GM18909 (cell line): Measurements from ENCODE around the gene PLP2.
"Not testable (repeated sequence)": the region's sequence is repeated elsewhere in the genome, so short reads cannot be mapped to it uniquely, and the experiment has no call there.

ENCODE experiments used
- ATAC-seq: cut with Tn5 transposase; IDR thresholded peaks from one replicate; pipeline ENCODE4 v1.9.1; 2021; ENCODE audit warnings: mild to moderate bottlenecking; ENCODE audit not compliant: unreplicated experiment, poor library complexity

Gene PLP2

DNA sequence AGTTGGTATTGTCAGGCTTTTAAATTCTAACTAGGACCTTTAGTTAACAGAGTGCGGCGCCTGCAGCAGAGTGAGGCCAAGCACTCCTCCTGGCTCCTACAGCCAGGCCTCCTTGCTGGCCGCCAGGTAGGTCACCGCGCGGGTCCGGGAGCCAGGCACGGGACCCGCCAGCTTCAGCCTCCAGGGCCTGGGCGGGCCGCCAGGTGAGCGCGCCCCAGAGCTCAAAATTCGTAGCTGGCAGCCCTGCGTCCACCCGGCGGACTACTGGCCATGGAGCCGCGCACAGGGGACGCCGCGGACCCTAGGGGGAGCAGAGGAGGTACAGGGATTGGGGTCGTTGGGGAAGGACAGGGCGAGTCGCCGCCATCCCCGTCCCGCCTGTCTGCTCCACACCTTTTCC, 9.1 kb upstream of the PLP2 start, which contains the start of gene MAGIX:
MAGIX (plus strand) TSS at position 139 of the 400 bp plus-strand sequence; CDS start at position 271, 132 bp downstream.
- no peak for ATAC-seq

DNA sequence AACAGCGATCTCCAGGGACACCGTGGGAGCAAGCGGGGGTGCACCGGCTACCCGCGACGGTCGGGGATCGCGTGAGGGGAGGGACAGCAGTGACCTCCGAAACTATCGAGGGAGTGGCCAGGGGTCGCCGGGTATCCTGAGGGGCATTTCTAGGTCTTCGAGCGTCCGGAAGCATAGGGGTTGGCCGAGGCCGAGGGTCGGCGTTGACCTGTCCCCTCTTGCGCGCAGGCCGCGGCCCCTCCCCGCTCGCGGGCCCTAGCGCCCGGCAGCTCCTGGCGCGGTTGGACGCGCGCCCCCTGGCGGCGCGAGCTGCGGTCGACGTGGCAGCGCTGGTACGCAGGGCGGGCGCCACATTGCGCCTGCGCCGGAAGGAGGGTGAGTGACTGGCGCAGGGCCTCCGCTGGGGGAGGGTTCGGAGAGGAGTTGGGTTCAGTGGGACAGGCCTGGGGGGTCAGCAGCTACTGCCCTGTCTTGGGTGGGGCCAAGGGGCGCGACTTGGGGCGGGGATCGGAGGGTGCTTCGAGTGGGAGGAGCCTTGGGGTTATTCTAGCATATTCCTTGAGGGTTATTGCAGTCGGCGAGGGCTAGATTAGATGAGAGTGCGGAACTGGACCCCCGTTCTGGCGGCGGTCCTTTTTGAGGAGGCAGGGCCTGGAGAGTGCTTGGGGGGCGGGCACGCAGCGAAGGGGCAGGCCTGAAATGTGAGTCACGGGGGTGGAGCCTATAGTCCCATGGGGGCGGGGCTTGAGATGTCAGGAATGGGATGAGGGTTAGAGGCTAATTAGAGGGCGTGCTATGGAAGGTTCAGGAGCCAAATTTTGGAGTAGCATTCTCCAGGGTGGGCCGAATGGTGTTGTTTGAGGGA, 7.9 kb upstream of the PLP2 start:
- peak; percentile 51 for ATAC-seq

DNA sequence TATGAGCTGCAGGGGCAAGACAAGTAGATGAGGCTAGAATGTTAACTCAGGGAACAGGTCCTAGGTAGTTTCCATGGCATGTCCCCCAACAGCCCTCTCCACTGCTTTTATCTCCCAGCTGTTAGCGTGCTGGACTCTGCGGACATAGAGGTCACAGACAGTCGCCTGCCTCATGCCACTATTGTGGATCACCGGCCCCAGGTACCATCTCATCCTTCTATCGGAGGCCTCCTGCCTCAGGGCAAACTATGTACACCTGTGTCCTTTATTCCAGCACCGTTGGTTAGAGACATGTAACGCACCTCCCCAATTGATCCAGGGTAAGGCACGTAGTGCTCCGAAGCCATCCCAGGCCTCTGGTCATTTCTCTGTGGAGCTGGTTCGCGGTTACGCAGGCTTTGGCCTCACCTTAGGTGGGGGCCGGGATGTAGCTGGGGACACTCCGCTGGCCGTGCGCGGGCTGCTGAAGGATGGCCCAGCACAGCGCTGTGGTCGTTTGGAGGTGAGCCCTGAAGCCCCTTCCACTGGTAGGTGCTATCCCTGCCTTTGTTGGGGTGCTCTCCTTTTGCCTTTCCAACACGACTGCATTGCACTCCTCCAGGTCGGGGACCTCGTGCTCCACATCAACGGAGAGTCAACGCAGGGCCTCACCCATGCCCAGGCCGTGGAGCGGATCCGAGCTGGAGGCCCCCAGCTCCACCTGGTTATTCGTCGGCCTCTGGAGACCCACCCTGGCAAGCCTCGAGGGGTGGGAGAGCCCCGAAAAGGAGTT, 6.9 kb upstream of the PLP2 start:
- no peak for ATAC-seq

DNA sequence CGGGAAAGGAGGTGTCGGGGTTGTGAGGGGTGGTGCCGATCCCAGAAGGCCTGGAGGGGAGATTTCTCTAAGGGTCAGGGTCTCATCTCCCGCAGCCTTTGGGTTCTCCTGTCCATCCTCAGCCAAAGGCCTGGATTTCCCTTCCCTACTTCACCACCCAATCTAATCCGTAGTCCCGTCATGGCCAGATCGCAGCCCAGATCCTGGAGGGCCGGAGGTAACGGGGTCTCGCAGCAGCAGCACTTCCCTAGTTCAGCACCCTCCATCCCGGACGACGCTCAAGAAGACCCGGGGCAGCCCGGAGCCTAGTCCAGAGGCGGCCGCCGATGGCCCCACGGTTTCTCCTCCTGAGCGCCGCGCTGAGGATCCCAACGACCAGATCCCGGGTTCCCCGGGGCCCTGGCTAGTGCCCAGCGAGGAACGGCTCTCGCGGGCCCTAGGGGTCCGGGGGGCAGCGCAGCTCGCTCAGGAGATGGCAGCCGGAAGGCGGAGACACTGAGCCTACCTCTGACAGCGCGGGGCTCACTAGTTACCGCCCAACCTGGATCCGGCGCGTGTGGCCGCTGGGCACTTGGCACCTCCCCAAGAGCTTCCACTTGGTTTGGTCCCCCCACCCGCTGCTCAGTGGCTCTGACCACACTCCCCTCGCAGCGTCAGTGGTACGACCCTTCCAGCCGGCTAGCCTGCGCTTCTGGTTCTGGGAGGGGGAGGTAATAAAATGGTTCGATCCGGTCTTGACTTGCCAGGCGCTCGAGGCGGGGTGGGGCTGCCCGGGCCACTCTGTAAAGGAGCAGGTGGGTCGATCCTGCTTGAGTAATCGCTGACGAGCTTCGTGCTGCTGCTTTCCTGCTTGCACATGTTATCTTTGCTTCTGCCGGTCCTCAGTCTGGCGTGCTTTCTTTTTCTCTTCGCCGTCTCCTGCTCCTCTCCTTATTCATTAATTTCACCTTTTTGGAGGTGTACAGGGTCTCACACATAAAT, 5.5 kb upstream of the PLP2 start:
- ATAC-seq = peak; percentile 43

DNA sequence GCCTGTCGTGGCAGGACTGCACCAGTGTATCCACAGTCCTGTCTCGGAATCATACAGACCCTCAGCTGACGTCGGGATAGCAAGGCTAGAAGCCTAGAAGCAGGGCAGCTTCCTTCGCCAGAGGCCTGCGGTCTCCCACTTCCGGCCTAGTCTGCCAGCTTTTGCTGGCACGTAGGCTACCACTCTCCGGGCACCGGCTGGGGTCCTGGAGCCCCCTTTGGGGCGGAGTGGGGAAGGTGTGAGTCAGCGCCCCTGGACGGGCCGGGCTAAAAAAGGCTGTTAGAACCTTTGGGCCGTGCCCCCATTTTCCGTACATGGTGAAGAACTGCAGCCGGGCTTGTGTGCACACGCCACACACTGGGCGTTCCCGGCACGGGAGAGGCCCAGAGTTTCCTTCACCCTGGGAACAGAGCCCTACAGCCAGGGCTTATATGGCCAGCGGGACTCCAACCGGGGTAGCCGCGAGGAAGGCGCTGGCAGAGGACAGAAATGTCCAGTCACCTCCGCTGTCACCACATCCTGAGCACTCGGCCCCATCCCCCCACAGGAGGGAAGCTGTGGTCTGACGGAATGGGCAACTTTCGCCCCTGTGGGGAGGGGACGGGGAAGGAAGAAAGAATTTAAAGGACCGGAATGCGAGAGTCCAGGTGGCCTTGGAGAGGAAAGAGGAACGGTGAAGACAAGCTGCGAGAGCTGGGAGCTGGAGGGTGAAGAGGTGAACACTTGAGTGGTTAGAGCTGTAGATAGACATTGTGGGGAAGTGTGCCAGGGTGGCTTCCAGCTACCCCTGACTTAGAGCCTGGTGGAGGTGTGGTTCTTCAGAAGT, 4.6 kb upstream of the PLP2 start:
- peak; percentile 29 for ATAC-seq

DNA sequence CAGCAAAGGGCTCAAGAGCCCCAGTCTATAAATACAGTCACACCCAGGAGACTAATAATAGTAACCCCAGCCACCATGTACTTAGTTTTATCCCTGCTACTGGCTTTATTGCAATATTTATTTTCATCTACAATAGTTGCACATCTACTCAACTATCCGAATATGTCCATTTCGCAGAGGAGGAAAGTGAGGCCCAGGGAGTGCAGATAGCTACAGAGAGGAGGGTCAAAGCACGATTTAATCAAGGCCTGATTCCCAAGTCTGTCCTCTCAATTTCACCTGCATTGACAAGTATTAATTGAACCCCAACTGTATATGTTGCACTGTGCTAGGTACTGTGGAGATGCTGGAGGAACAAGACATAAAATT, 4.0 kb upstream of the PLP2 start:
- ATAC-seq = no peak

DNA sequence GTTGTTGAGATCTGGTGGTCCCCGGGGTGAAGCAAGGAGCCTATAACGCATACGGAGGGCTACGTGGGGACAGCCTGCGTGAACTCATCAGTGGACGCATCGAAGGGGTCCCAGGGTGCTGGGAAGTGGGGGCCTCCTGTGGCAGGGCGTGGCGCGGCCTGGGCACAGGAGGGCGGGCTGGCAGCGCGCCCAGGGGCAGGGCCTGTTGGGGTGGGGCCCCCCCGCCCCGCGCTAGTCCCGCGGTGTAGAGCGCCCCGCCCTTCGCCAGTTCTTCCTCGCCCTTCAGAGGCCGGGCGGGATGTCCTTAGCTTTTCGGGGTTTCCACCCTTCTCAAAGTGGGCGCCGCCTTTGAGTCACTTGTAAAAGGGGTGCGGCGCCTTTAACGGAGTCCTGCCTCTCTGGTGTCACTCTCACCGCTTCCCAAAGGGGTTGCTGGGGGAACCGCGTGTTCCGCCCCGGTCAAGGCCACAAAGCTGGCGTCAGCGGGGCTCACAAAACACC, 632 bp downstream of the PLP2 start:
- ATAC-seq = peak; percentile 69

DNA sequence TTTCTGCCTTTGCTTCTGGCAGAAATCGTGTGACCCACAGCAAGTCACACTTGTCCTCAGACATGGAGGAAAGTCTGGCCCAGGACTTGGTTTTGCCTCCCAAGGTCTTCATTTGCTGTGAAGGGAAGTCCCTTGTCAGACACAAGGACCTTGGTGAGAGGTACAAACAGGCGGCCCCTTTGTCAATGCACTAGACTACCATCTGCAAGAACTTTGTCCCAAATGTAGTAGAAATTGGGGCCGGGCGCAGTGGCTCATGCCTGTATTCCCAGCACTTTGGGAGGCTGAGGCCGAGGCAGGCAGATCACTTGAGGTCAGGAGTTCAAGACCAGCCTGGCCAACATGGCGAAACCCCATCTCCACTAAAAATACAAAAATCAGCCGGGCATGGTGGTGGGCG, 1.8 kb downstream of the PLP2 start:
- ATAC-seq = not testable (repeated sequence)

DNA sequence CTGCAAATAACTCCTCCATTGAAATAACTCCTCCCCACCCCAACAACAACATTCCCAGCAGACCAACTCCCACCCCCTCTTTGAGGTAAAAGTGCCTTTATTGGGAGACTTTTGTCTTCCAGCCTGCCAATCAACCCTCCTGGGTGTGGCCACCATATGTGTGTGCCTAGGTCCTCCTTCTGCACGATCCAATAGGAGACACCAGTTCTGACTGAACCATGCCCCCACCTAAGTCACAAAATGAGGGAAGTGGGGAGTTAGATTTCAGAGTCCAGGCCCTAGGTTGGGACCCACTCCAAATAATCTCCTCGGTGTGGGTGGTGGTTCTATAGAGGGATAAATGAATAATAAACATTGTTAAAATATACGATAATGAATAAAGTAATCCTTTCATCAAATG, 3.0 kb downstream of the PLP2 start:
- no peak for ATAC-seq

DNA sequence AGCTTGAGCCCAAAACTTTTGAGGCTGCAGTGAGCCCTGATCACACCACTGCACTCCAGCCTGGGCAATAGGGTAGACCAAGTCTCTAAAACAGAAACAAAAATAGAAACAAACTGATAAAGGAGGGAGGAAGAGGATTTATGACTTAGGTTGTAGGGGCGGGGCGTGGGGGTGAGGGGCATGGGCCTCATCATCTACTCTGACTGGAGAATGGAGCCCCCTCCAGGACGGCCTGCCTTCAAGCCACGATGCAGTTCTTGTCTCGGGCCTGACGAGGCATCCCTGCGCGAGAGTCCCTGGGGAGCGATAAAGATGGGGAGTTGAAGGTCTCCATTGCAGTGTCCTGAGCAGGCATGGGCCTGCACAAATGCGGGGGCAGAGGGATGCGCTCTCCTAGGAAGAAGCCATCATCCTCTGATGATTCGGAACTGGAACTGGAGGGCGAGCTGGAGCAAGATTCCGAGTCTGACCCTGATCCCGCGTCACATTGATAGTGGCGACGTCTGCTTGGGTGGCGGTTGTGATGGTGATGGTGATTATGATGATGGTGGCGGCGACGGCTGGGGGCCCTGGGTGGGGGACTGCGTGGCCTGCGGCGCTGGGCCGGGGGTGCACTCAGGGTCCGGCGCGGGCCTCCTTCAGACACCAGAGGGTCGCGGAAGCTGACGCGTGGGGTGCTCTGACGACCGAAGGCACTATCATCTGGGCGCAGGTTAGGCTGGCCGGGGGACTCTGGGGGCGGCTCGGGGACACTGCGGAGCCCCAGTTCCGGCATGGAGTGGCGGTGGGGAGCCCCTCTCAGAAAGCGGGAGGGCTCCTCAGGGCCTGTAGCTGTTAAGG, 4.0 kb downstream of the PLP2 start:
- no peak for ATAC-seq

DNA sequence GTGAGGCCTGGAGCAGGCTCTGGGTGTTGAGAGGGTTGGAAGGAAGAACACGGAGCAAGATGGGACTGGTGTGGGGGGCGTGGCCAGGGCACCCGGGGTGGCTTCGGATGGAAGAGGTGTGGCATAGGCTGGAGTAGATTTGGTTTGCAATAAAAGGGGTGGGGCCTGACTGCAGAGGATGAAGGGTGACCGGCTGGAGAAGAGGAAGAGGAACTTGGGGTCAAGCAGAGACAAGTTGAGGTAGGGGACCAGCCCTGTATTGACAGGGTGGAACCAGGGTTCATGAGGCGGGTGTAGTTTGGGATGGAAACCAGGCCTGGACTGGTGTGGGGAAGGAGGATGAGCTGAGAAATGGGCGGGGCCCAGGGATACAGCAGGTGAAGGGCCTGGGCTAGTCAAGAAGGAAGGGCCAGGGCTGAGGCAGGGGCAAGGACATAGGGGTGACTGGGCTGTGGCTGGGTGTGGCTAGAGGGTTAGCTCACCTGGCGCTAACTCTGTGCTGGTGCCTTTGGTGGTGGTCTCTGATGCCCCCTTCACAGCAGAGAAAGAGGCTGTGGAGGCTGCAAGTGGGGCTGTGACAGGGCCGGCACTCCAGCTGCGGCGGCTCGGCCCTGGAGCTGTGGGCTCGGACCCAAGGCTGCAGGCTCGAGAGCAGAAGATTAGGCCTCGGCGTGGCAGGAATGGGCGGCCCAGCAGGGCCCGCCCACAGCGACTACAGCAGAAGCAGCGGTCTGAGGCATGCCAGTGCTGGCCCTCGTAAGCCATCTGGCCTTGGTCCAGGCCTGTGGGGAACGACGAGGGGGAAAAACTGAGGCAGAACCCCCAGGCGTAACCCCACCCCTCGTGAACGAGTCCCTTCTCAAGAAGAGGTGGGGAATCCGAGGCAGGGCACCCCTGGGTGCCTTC, 5.0 kb downstream of the PLP2 start:
- ATAC-seq = no peak

DNA sequence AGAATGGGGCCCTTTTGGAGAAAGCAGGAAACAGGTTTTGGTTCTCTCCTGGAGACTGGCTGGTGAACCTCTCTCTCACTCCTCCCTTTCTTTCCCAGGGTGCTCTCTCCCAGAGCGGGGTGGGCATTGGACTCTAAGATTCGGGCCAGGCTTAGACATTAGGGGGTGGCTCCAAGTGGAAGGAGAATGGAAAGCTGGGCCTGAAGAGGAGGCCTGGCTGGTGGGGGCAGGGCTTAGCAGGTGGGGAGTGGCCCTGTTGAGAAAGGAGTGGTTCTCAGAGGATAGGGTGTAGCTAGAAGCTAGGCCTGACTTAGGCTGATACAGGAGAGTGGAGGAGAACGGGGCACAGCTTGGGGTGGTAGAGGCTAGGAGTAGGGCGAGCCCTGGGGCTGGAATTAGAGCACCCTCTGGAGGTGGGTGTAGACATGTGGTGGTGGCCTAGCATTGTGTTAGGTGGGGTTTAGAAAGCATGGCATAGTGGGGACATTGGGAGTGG, 5.7 kb downstream of the PLP2 start:
- ATAC-seq = no peak

DNA sequence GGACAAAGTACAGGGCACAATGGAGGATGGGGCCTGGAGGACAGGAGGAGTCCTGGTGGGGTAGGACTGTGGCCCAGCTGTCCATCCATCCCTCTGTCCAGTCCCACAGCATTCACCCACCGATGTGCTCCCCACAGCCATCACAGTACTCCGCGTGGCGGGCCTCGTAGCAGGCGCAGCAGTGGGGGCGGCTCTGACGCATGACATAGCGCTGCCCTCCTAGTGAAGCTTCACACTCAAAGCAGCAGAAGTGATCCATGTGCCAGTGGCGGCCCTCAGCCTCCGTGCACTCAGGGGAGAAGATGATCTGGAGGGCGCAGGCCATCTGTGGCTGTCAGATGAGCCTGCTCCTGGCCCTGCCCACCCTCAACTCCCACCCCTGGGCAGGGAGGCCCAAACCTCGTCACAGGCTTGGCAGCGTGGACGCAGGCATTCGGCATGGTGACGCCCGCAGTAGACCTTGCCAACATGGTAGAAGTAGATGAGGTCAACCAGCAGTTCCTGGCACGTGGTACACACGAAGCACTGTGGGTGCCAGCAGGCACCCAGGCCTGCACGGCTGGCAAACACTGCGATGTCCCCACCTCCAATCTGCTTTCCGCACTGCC, 6.3 kb downstream of the PLP2 start:
- ATAC-seq = no peak

DNA sequence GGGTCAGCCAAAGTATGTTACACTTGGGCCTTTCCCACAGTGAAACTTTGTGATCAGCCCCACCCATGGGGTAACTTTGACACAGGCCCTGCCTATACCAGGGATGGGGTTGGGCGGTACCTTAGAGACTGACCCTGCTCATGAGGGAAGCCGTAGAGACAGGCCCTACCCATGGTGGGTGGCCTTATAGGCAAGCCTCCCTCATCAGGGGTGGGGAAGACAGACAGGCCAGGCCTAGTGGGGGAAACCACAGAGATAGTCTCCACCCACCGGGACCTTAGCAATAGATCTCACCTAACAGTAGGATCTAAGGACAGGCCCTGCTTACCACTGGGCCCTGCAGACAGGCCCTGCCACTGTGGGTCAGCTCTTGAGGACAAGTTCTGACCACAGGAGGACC, 6.8 kb downstream of the PLP2 start:
- no peak for ATAC-seq

DNA sequence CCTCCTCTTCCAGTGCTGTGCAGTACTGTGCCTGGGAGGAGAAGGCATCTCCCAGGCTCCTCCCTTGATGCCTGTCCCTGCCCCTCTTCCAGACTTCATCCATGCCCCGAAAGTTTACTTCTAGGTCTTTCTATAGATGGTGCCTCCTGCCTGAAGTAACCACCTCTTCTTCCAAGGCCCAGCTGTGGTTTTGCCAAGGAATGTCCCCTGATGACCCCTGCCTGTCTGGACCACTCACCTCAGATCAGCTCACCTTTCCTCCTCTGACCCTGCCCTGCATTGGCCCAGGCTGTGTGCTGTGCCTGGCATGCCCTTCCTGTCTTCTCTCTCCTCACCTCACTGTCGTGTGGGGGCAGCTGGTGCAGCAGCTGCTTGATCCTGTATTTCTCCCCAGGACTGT, 7.7 kb downstream of the PLP2 start:
- ATAC-seq = no peak

DNA sequence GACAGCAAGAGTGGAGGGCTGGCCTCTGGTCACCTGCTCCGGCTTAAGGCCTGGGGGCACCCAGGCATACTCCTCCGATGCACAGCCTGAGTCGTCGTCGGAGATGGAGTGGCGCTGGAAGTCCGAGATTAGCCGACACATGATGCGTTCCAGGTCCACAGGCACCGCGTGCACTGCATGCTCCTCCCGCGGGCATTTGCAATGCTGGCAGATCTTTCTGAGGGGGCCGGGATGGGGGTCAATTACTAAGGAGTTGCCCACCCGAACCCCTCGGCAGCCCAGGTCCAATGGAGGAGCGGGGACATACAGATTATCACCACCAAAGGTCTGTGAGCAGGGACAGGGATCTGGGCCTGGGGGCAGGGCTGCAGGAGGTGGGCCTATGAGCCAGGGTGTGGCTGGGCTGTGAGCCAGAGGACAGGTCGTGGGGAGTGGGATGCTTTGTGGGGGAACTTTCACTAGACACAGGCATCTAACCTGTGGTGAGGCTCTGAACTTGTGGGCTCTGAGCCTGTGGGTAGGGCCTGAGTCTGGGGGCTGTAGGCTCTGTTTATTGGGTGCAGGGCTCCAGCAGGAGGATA, 12.1 kb downstream of the PLP2 start:
- no peak for ATAC-seq
